Effector memory CD8-positive, alpha-beta T cell (primary cell): Measurements from ENCODE around the gene SPPL3.

ENCODE experiments used
- ATAC-seq: fragments of 150-1000 bp; cut with Tn5 transposase; replicated peaks from 2 replicates; pipeline ENCODE4 v1.10.0; 2021; ENCODE audit warnings: mild to moderate bottlenecking, moderate library complexity
- DNase-seq, 3 experiments: peaks; one replicate each; pipeline ENCODE4 v3.0.0; 2021
- H3K27ac Mint-ChIP-seq, 2 donors: one replicate each; pipeline ENCODE4 v1.8.0; 2022; ENCODE audit warnings: mild to moderate bottlenecking in 2 of 2, mixed read lengths in 2 of 2, moderate library complexity in 2 of 2
- H3K27me3 Mint-ChIP-seq, 2 donors: one replicate each; pipeline ENCODE4 v1.8.0; 2022; ENCODE audit warnings: mixed read lengths in 2 of 2
- H3K36me3 Mint-ChIP-seq: one replicate; pipeline ENCODE4 v1.8.0; 2022; ENCODE audit warnings: mild to moderate bottlenecking, moderate library complexity, mixed read lengths; ENCODE audit not compliant: insufficient read depth
- H3K4me1 Mint-ChIP-seq, 2 donors: one replicate each; pipeline ENCODE4 v1.8.0; 2022; ENCODE audit warnings: low read depth in 2 of 2, mixed read lengths in 2 of 2
- H3K4me3 Mint-ChIP-seq, 2 donors: one replicate each; pipeline ENCODE4 v1.8.0; 2022; ENCODE audit warnings: mild to moderate bottlenecking in 2 of 2, mixed read lengths in 2 of 2, moderate library complexity in 2 of 2
- H3K9me3 Mint-ChIP-seq, 2 donors: one replicate each; pipeline ENCODE4 v1.8.0; 2022; ENCODE audit warnings: mixed read lengths in 2 of 2

Gene SPPL3

DNA sequence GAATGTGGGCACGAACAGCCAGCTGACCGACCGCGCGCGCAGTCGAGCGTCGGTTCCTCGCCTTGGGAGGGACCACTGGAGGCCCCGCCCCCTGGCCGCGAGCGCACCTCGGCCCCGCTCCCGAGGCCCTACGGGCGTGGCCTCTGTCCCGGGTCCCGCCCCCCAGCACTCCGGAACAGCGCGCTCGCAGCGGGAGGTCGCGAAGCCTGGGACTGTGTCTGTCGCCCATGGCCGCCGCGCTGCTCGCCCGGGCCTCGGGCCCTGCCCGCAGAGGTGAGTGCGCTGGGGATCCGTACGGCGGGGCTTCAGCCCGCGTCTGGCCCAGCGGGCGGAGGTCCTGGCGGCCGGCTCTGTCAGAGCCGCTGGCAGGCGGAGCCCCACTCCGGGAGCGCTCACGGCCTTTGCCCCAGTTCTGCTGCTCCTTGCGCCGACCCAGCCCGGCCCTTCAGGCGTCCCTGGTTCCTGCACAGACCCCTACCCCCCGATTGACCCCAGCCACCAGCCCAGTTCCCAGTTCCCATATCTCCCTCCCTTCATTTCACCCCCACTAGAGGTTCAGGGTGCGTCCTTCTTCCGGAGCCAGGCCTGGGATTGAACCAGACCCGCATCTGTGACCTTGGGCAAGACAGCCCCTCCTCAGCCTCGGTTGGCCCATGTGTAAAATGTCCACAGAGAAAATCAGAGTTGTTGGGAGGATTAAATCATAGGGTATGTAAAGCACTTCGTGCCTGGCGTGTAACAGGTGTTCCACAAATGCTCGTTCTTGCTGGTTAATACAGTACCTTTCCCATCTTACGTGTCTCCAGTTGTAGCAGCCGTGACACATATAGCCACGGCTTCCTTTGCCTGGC lies 178.3 kb downstream of the SPPL3 start, which contains the start of gene ACADS:
Gene ACADS, plus strand, starts transcription at position 168 of the 851 bp plus-strand sequence. Its CDS starts 60 bp downstream, at position 228.
- H3K4me1 Mint-ChIP-seq = peaks cover 15 to 18% of the 10 kb centered on the region in 2 donors
- no peaks in the 10 kb centered on the region for H3K27me3 Mint-ChIP-seq
- H3K36me3 Mint-ChIP-seq = peaks cover 4% of the 10 kb centered on the region
- peak within 1 kb of the TSS; percentile 89 to 91 for H3K4me3 Mint-ChIP-seq
- no peaks in the 10 kb centered on the region for H3K9me3 Mint-ChIP-seq
- H3K27ac Mint-ChIP-seq = peak within 1 kb of the TSS; percentile 69 to 92
- ATAC-seq (peak; percentile 100), DNase-seq (peak; percentile 85 to 88 (median 87))

DNA sequence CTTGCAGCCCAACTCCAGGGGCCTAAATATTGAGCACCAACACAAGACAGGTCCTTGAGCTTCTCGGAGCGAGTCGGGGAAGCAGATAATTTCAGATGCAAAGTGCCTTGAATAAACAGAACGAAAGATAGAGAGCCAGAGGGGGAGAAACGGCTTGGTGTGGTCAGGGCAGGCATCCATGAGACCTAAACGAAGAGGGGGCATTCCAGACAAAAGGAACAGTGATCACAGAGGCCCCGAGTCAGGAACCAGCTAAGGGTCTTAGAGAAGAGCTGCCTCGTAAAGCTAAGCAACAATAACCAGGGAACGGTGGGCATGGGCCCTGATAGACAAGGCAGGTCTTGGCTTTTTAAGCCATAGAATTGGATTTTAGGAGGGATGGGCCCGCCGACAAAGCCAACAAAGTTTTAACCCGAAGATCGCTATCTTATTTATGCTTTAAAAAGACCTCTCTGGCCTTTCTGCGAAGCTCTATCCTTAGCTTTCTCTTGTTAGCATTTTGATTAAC lies 179.0 kb downstream of the SPPL3 start:
- Mint-ChIP-seq H3K4me3 (peak overlapping the region; percentile 89 to 91), H3K4me1 (peaks cover 15 to 18% of the 10 kb centered on the region in 2 donors), H3K27ac (peak overlapping the region in 1 of 2 donors; percentile 92), H3K9me3 (no peaks in the 10 kb centered on the region), H3K36me3 (peaks cover 7% of the 10 kb centered on the region), H3K27me3 (no peaks in the 10 kb centered on the region)
- ATAC-seq = no peak
- no peak for DNase-seq

DNA sequence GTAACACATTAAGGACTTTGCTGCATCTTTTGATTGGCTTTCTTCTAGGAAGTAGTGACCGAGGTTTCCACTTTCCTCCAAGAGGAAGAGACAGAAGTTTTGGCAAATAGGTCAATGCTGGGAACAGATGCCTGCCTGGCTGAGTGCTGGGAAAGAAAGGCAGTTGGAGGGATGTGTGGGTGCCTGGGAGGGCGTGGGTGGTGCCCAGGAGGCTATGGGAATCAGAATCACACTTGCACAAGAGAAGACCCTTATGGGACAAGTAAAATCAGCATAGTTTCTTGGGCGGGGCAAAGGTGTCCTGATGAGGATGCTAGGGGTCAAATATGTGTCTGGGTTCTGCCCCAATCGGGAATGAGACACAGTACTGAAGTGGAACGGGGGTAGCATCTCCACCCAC lies 179.4 kb downstream of the SPPL3 start:
- Mint-ChIP-seq H3K27ac (no peak overlapping the region), H3K4me1 (peaks cover 15 to 18% of the 10 kb centered on the region in 2 donors), H3K9me3 (no peaks in the 10 kb centered on the region), H3K27me3 (no peaks in the 10 kb centered on the region), H3K4me3 (peak overlapping the region; percentile 89 to 91), H3K36me3 (peaks cover 8% of the 10 kb centered on the region)
- ATAC-seq (no peak), DNase-seq (no peak)

DNA sequence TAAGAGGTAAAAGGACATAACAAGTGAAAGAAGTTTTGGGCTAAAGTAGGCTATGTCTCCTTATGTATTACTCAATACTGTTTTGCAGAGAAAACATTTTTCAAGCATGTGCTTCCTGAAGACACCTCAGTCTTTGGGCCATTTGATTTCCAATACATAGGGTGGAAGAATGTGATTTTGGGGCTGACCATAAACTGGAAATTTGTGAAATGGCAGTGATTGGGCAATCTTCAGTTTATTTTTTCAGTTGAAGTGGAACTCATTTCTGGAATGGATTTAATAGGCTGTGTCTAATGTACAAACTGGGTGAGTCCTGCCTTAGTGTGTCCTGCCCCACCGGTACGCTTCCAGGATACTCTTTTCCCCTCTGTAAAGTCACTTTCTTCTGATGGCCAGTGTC lies 181.4 kb downstream of the SPPL3 start:
- H3K27me3 Mint-ChIP-seq = no peaks in the 10 kb centered on the region
- peaks cover 20% of the 10 kb centered on the region for H3K36me3 Mint-ChIP-seq
- no peak overlapping the region for H3K27ac Mint-ChIP-seq
- H3K9me3 Mint-ChIP-seq = no peaks in the 10 kb centered on the region
- ATAC-seq (no peak), DNase-seq (no peak)
- H3K4me3 Mint-ChIP-seq = no peak overlapping the region
- H3K4me1 Mint-ChIP-seq = peaks cover 18 to 19% of the 10 kb centered on the region in 2 donors

DNA sequence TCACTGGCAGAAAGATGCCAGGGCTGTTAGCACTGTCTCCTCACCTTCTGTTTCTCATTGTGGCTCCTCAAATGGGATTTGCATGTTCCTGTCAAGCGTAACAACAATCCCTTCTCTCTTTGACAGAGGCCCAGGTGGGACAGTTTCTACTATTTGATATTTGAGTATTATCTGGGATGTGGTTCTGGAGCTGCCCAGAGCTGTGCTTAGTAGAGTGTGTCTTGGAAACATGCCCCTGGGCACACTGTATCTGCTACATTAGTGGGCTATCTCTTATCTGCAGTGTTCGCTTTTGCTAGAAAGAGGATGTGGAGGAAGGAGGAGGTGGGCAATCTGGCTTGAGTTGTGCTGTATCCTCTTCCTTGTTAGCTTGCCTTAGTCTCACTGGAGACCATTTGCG lies 182.3 kb downstream of the SPPL3 start:
- peaks cover 25% of the 10 kb centered on the region for H3K36me3 Mint-ChIP-seq
- peaks cover 18 to 19% of the 10 kb centered on the region in 2 donors for H3K4me1 Mint-ChIP-seq
- H3K27ac Mint-ChIP-seq = no peak overlapping the region
- DNase-seq (no peak), ATAC-seq (no peak)
- H3K27me3 Mint-ChIP-seq = no peaks in the 10 kb centered on the region
- H3K9me3 Mint-ChIP-seq = no peaks in the 10 kb centered on the region
- no peak overlapping the region for H3K4me3 Mint-ChIP-seq

DNA sequence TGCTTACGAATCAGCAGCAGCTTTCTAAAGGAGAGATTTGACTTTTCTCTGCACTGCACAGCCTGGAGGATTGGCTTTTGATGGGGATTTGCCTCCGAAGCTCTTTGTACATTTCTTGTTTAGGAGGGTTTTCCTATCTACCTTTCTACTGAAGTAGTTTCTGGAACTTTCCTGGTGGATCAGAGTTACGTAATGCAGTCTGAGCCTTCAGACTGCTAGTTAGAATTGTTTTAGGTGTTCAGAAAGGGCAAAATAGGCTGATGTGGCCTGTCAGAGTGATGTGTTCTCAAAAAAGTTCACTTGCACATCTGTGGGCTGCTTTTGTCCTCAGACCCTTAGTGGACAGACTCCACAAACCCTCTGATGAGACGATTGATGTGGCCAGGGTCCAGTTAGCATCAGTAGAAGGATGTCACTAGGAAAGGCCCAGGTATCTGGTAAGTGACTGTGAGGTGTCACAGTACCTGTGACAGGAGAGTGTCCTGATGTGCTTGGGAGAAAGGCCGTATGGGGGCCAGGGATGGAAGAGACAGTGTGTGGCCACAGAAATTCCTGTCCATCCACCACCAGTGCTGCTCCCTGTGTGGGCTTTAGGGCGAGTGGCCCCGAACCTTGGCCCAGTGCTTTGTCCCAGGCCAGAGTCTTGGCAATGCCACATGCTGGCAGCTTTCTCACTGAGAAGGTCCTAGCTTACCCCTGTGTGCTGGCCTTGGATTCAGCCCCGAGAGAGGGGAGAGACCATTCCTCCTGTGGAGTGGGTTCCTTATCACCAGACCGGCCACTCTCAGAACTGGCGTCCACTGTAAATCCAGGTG lies 183.0 kb downstream of the SPPL3 start:
- H3K4me3 Mint-ChIP-seq = no peak overlapping the region
- H3K27ac Mint-ChIP-seq = no peak overlapping the region
- H3K27me3 Mint-ChIP-seq = no peaks in the 10 kb centered on the region
- H3K4me1 Mint-ChIP-seq = peaks cover 13 to 15% of the 10 kb centered on the region in 2 donors
- no peak for DNase-seq
- H3K36me3 Mint-ChIP-seq = peaks cover 27% of the 10 kb centered on the region
- no peaks in the 10 kb centered on the region for H3K9me3 Mint-ChIP-seq
- ATAC-seq = no peak

DNA sequence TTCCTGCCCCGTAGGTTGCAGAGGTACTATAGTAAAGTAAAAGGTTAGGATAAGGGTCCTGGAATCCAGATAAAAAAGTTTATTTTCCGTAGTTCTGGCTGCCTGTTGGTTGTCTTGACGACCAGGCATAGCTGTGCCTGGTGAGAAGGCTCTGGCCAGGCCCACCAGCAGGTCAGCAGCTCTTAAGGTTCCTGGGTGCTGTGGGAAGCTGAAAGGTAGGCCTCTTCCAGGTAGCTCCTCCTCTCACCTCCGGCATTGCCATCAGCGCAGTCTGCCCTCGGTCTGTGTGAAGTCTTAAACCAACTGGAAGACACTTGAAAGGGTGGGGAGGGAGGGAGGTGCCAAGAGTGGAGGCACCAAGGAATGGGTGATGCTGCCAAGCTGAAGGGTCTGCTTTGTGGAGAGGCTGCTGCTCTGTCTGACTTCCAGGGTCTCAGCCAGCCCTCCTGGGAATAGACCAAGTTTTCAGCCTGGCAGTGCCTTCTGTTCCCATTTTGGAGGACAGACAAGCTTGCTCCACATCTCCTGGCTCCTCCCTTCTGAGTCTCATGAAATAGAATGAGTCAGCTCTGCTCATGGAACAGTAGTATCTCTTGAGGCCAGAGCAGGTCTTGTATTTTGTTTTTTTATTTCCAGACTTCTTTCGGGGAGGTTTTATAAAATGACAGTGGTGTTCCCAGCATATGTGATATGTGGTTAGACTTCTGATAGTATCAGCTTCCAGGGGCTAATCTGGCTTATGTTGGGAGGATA lies 183.7 kb downstream of the SPPL3 start:
- peaks cover 9 to 12% of the 10 kb centered on the region in 2 donors for H3K4me1 Mint-ChIP-seq
- H3K27ac Mint-ChIP-seq = no peak overlapping the region
- peaks cover 30% of the 10 kb centered on the region for H3K36me3 Mint-ChIP-seq
- no peak for ATAC-seq
- no peak overlapping the region for H3K4me3 Mint-ChIP-seq
- no peaks in the 10 kb centered on the region for H3K9me3 Mint-ChIP-seq
- H3K27me3 Mint-ChIP-seq = no peaks in the 10 kb centered on the region
- DNase-seq = no peak

DNA sequence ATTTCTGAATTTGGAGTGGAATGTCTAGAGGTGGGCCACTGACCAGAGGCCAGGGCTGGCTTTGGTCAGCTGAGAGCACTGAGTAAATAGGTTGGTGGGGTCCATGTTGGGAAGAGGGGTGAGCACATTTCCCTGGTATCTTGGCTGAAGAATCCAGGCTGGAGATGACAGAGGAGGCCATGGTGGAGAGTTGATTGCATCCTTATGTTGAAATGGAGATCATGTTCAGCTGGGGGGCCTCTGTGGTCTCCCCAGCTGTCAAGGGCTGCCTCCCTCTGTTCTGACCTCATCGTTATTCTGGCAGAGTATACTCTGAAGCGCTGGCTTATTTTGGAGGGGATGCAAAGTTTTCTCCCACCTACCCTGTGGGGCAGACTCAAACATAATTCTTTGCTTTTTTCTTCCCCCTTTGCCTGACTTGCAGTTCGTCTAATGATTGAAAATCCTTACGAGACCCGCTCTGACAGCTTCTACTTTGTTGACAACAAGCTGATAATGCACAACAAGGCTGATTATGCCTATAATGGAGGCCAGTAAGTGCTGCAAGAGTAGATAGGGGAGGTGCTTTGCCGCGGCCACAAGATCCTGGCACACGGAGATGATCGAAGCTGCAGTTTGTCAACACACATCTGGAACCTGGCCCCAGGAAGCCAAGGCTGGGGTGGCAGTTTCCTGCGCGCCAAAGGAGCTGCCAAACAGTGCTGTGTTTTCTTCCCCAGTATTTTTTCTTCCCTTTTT lies 184.5 kb downstream of the SPPL3 start:
- Mint-ChIP-seq H3K27ac (no peak overlapping the region), H3K4me3 (no peak overlapping the region), H3K36me3 (peaks cover 34% of the 10 kb centered on the region), H3K4me1 (peaks cover 2 to 6% of the 10 kb centered on the region in 2 donors), H3K9me3 (no peaks in the 10 kb centered on the region), H3K27me3 (no peaks in the 10 kb centered on the region)
- no peak for ATAC-seq
- DNase-seq = no peak

DNA sequence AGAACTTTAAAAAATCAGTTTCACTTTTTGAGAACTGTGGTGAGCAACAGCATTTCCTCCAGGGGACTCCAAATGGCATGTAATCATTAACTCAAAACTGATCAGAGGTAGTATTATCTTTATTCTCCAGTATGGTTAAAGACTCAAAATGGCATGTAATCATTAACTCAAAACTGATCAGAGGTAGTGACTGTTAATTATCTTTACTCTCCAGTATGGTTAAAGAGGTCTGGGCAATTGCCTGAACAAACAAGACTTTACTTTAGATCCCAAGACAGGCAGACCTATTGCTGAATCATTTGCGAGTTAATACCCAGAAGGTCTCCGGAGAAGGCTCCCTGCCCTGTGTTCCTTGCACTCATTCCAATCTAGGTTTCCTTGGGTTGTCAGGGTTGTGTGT lies 185.1 kb downstream of the SPPL3 start:
- Mint-ChIP-seq H3K27me3 (no peaks in the 10 kb centered on the region), H3K27ac (no peak overlapping the region), H3K4me1 (peaks cover 1 to 5% of the 10 kb centered on the region in 2 donors), H3K9me3 (no peaks in the 10 kb centered on the region), H3K4me3 (no peak overlapping the region), H3K36me3 (peaks cover 34% of the 10 kb centered on the region)
- DNase-seq = no peak
- no peak for ATAC-seq

DNA sequence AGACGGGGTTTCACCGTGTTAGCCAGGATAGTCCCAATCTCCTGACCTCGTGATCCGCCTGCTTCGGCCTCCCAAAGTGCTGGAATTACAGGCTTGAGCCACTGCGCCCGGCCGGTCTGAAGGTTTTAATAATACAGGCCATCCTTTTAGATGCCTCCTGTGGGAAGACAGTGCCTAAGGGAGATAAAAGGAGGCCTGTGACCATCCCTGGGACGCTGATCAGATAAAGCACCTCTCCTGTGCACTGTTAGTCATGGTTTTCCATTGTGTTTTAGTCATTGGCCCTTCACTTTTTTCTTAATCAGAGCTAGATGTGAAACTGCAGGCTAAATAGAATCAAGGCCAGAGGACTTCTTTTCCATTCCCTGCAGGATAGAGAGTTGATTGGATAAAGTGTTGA lies 186.1 kb downstream of the SPPL3 start:
- H3K9me3 Mint-ChIP-seq = no peaks in the 10 kb centered on the region
- H3K4me3 Mint-ChIP-seq = no peak overlapping the region
- H3K36me3 Mint-ChIP-seq = peaks cover 34% of the 10 kb centered on the region
- no peak overlapping the region for H3K27ac Mint-ChIP-seq
- H3K4me1 Mint-ChIP-seq = peaks cover 6 to 11% of the 10 kb centered on the region in 2 donors
- DNase-seq (no peak), ATAC-seq (no peak)
- H3K27me3 Mint-ChIP-seq = no peaks in the 10 kb centered on the region

DNA sequence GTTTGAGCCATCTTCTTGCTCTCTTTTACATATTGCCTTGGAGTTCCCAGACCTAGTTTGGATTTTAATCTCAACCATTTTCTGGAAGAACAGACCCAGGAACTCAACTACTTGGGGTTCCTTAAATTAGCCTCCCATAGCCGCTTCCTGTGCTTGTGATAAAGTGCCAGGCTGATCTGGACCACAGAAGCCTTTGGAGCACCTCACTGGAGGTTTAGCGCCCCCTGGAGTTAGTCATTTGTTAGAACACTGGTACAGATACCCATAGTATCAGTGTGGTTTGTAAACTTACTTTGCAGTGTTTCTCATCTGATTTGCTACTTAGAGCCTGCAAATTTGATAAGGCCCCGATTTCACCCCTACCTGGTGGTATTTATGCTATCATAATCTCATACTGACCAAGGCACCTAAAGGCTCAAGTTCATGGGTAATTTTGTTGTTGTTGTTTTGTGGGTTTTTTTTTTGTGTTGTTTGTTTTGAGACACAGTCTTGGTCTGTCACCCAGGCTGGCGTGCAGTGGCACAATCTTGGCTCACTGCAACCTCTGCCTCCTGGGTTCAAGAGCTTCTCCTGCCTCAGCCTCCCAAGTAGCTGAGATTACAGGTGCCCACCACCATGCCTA lies 190.2 kb downstream of the SPPL3 start:
- peaks cover 24% of the 10 kb centered on the region for H3K36me3 Mint-ChIP-seq
- DNase-seq (peak; percentile 76 to 80 (median 78)), ATAC-seq (peak; percentile 67)
- H3K4me1 Mint-ChIP-seq = peaks cover 29 to 31% of the 10 kb centered on the region in 2 donors
- no peak overlapping the region for H3K4me3 Mint-ChIP-seq
- no peaks in the 10 kb centered on the region for H3K9me3 Mint-ChIP-seq
- H3K27ac Mint-ChIP-seq = no peak overlapping the region
- H3K27me3 Mint-ChIP-seq = no peaks in the 10 kb centered on the region

DNA sequence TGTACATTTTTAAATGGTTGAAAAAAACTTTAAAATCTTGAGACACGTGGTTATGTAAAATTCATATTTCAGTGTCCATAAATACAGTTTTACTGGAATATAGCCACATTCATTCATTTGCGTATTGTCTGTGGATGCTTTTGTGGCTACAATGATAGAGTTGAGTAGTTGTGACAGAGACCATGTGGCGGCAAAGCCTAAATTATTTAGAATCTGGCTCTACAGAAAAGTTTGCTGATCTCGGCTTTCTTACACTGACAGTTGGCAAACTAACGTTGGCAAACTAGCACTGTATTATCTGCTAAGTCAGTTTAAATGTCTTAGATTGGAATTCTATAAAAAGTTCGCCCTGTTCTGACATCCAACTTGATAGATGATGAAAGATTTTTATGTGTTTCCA lies 191.5 kb downstream of the SPPL3 start:
- ATAC-seq = no peak
- peaks cover 29 to 33% of the 10 kb centered on the region in 2 donors for H3K4me1 Mint-ChIP-seq
- H3K27ac Mint-ChIP-seq = peak overlapping the region in 1 of 2 donors; percentile 91
- no peaks in the 10 kb centered on the region for H3K27me3 Mint-ChIP-seq
- H3K36me3 Mint-ChIP-seq = peaks cover 12% of the 10 kb centered on the region
- H3K9me3 Mint-ChIP-seq = no peaks in the 10 kb centered on the region
- H3K4me3 Mint-ChIP-seq = peak overlapping the region in 1 of 2 donors; percentile 90
- DNase-seq = no peak
